ENCODE results near the gene SMIM33. TPM values are rescaled to one million over a fixed set of nuclear protein-coding genes. Genes with fewer than 3 reads are reported as not detected.

The SMIM33 gene
- total and polyA plus RNA-seq, 9 of the 15 experiments (the other 6 are each of a cell fraction or from before 2014, with no cell fraction given): not detected

DNA sequence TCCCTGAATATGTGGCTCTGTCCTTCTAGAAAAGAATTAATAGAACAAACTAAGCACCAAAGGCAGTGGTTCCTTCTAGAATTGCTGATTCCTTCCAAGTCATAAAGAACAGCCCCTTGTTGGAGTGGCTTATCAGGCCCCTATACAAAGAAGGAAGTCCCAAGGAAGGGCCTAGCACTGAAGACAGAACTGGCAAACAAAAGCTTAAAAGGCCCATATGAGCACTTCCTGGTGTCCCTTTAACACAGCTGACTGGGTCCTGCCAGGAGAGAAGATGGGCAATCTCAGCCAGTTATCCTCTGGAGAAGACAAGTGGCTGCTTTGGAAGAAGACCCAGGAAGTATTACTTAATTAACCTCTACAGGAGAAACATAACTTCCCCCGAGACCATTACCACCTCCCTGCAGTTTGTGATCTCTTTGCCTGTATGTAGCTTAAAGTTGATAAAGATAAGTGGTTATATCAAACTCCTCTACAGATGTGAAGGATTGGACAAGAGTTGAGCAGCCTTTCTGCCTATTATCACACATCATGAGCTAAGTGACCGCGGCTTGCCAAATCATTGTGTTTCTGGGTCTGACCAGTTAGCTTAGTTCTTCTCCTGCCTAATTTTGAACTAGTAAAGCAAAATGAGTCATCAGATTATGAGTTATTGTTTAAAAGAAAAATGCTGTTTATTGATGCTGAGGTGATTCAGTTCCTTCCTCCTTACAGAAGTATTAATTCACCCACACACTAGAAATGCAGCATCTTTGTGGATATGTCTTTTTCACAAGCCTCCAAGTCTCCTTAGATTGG lies 25.0 kb downstream of the SMIM33 start (continued):
- TF ChIP-seq TEAD4 (IDR thresholded peaks at IDR 0.05; ENCODE audit: low read length): no peak
- no peak for TF ChIP-seq TEAD4 (CRISPR knock-in tag; IDR thresholded peaks at IDR 0.05; ENCODE audit: borderline replicate concordance)
- no peak for TF ChIP-seq XRCC5 (IDR thresholded peaks at IDR 0.05; ENCODE audit: low read depth, low read length)
- TF ChIP-seq, protein P1, sequence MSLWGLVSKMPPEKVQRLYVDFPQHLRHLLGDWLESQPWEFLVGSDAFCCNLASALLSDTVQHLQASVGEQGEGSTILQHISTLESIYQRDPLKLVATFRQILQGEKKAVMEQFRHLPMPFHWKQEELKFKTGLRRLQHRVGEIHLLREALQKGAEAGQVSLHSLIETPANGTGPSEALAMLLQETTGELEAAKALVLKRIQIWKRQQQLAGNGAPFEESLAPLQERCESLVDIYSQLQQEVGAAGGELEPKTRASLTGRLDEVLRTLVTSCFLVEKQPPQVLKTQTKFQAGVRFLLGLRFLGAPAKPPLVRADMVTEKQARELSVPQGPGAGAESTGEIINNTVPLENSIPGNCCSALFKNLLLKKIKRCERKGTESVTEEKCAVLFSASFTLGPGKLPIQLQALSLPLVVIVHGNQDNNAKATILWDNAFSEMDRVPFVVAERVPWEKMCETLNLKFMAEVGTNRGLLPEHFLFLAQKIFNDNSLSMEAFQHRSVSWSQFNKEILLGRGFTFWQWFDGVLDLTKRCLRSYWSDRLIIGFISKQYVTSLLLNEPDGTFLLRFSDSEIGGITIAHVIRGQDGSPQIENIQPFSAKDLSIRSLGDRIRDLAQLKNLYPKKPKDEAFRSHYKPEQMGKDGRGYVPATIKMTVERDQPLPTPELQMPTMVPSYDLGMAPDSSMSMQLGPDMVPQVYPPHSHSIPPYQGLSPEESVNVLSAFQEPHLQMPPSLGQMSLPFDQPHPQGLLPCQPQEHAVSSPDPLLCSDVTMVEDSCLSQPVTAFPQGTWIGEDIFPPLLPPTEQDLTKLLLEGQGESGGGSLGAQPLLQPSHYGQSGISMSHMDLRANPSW (CRISPR knock-in tag; IDR thresholded peaks at IDR 0.05): no peak
- TF ChIP-seq, protein P2, sequence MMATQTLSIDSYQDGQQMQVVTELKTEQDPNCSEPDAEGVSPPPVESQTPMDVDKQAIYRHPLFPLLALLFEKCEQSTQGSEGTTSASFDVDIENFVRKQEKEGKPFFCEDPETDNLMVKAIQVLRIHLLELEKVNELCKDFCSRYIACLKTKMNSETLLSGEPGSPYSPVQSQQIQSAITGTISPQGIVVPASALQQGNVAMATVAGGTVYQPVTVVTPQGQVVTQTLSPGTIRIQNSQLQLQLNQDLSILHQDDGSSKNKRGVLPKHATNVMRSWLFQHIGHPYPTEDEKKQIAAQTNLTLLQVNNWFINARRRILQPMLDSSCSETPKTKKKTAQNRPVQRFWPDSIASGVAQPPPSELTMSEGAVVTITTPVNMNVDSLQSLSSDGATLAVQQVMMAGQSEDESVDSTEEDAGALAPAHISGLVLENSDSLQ (IDR thresholded peaks at IDR 0.05): 0 out of 2 replicates have a peak, but pooled peaks have one; percentile 5
- TF ChIP-seq BCL6 (CRISPR knock-in tag; IDR thresholded peaks at IDR 0.05): no peak
- no peak for TF ChIP-seq L3MBTL2 (IDR thresholded peaks at IDR 0.05)
- TF ChIP-seq SAFB2 (IDR thresholded peaks at IDR 0.05; ENCODE audit: borderline replicate concordance, low read depth, low read length, severe bottlenecking): no peak
- TF ChIP-seq SRSF7 (optimal IDR thresholded peaks at IDR 0.05; ENCODE audit: low read depth, low read length): no peak
- TF ChIP-seq MEF2D (tag; conservative IDR thresholded peaks at IDR 0.05; ENCODE audit: low read depth): no peak
- TF ChIP-seq, protein P3, sequence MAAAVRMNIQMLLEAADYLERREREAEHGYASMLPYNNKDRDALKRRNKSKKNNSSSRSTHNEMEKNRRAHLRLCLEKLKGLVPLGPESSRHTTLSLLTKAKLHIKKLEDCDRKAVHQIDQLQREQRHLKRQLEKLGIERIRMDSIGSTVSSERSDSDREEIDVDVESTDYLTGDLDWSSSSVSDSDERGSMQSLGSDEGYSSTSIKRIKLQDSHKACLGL (CRISPR knock-in tag; IDR thresholded peaks at IDR 0.05; ENCODE audit: borderline replicate concordance, poor library complexity, severe bottlenecking): no peak
- no peak for TF ChIP-seq BRD9 (IDR thresholded peaks at IDR 0.05; ENCODE audit: low read depth, partially characterized antibody)
- TF ChIP-seq NR2C2 (CRISPR knock-in tag; IDR thresholded peaks at IDR 0.05): no peak
- peak; percentile 19; the same call in 1 of the 2 replicates for TF ChIP-seq NR2C2 (tag; IDR thresholded peaks at IDR 0.05)
- no peak for TF ChIP-seq RBM34 (IDR thresholded peaks at IDR 0.05; ENCODE audit: borderline replicate concordance, insufficient read depth, low read length)
- no peak for TF ChIP-seq CCNT2 (IDR thresholded peaks at IDR 0.05; ENCODE audit: borderline replicate concordance, extremely low read depth, insufficient read length, low read depth, low read length)
- TF ChIP-seq ZNF75A (CRISPR knock-in tag; IDR thresholded peaks at IDR 0.05): no peak
- TF ChIP-seq, protein P4, sequence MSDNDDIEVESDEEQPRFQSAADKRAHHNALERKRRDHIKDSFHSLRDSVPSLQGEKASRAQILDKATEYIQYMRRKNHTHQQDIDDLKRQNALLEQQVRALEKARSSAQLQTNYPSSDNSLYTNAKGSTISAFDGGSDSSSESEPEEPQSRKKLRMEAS (CRISPR knock-in tag; IDR thresholded peaks at IDR 0.05): no peak
- no peak for TF ChIP-seq ATF7 (IDR thresholded peaks at IDR 0.05)
- TF ChIP-seq SIN3A (IDR thresholded peaks at IDR 0.05; ENCODE audit: borderline replicate concordance in 2 of 2, control insufficient read depth in 1 of 2, low read depth in 2 of 2, low read length in 2 of 2): no peak
- TF ChIP-seq, protein P5, sequence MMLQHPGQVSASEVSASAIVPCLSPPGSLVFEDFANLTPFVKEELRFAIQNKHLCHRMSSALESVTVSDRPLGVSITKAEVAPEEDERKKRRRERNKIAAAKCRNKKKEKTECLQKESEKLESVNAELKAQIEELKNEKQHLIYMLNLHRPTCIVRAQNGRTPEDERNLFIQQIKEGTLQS (IDR thresholded peaks at IDR 0.05): peak; percentile 65
- TF ChIP-seq, protein P5 (CRISPR knock-in tag; conservative IDR thresholded peaks at IDR 0.05): no peak

Measured in K562 (cell line).